OCI-LY7 (cell line): ENCODE data around the gene SBF2.

Source experiments
- EZH2phosphoT487 ChIP-seq: fragments of 200-600 bp; sonication (generic); IDR thresholded peaks from 2 replicates; pipeline ENCODE4 v1.6.1; 2018; ENCODE audit warnings: low read depth, borderline replicate concordance, mild to moderate bottlenecking, mixed run types, antibody characterized with exemption, low read length, moderate library complexity, mixed read lengths
- TF ChIP-seq, protein P1 (sequence below): fragments of 200-600 bp; sonication (generic); conservative IDR thresholded peaks from 2 replicates; pipeline ENCODE4 v1.5.1; 2014; ENCODE audit warnings: mild to moderate bottlenecking, antibody characterized with exemption, low read length, moderate library complexity, mixed read lengths

DNA sequence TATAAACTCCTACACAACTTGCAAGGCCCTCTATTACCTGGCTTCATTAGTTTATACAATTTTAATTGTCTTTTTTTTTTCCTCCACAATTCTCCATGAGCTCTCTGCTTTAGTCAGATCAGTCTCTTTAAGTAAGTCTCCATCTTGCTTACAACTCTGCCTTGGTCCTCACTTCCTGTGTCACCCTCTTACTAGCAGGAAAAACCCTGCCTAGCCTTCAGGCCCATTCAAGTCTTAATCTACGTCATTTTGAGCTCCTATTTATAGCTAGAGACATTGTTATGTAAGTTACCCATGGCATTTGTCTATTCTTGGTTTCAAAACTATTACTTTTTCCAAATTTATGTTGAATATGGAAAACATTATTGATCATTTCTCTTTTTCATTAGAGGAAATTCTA is 177.4 kb downstream of the SBF2 start:
- TF ChIP-seq, protein P1, sequence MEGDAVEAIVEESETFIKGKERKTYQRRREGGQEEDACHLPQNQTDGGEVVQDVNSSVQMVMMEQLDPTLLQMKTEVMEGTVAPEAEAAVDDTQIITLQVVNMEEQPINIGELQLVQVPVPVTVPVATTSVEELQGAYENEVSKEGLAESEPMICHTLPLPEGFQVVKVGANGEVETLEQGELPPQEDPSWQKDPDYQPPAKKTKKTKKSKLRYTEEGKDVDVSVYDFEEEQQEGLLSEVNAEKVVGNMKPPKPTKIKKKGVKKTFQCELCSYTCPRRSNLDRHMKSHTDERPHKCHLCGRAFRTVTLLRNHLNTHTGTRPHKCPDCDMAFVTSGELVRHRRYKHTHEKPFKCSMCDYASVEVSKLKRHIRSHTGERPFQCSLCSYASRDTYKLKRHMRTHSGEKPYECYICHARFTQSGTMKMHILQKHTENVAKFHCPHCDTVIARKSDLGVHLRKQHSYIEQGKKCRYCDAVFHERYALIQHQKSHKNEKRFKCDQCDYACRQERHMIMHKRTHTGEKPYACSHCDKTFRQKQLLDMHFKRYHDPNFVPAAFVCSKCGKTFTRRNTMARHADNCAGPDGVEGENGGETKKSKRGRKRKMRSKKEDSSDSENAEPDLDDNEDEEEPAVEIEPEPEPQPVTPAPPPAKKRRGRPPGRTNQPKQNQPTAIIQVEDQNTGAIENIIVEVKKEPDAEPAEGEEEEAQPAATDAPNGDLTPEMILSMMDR = no peak
- no peak for TF ChIP-seq EZH2phosphoT487
